A549 (cell line): ENCODE data around the gene HIVEP1.

Experiments used
- CHD2 ChIP-seq: fragments of 150-350 bp; IDR thresholded peaks from 2 replicates; pipeline ENCODE4 v1.6.1; 2014; ENCODE audit warnings: low read length; ENCODE audit not compliant: partially characterized antibody
- CHD4 ChIP-seq: fragments of 200-600 bp; sonication (generic); IDR thresholded peaks from 2 replicates; pipeline ENCODE4 v1.6.1; 2016; ENCODE audit warnings: antibody characterized with exemption, mild to moderate bottlenecking, borderline replicate concordance
- FOSB ChIP-seq: fragments of 250-450 bp; sonication (Bioruptor Pico); IDR thresholded peaks from 2 replicates; pipeline ENCODE4 v1.5.0; 2020; ENCODE audit warnings: mild to moderate bottlenecking, moderate library complexity
- MYC ChIP-seq: IDR thresholded peaks from 2 replicates; pipeline ENCODE4 v1.6.1; 2012; ENCODE audit warnings: mild to moderate bottlenecking, inconsistent platforms, low read length, improper control_type of control experiment, borderline replicate concordance
- POLR2A ChIP-seq: IDR thresholded peaks from 2 replicates; pipeline ENCODE4 v1.6.1; 2012; ENCODE audit warnings: mild to moderate bottlenecking, low read length
- USF2 ChIP-seq: fragments of 450-650 bp; IDR thresholded peaks from 2 replicates; pipeline ENCODE4 v1.6.1; 2014; ENCODE audit warnings: antibody characterized with exemption
- TF ChIP-seq, protein P1 (sequence below): fragments of >200 bp; sonication (Bioruptor Twin); formaldehyde crosslinking; IDR thresholded peaks from 3 replicates; pipeline ENCODE4 v1.5.1; 2016
- TF ChIP-seq, protein P2 (sequence below): fragments of >200 bp; sonication (Bioruptor Twin); formaldehyde crosslinking; IDR thresholded peaks from 3 replicates; pipeline ENCODE4 v1.6.1; 2016
- TF ChIP-seq, protein P3 (sequence below): IDR thresholded peaks from 2 replicates; pipeline ENCODE4 v1.6.1; 2012
- TF ChIP-seq, protein P4 (sequence below): fragments of 150-350 bp; IDR thresholded peaks from 2 replicates; pipeline ENCODE4 v1.6.1; 2014; ENCODE audit warnings: low read depth, mild to moderate bottlenecking, low read length

DNA sequence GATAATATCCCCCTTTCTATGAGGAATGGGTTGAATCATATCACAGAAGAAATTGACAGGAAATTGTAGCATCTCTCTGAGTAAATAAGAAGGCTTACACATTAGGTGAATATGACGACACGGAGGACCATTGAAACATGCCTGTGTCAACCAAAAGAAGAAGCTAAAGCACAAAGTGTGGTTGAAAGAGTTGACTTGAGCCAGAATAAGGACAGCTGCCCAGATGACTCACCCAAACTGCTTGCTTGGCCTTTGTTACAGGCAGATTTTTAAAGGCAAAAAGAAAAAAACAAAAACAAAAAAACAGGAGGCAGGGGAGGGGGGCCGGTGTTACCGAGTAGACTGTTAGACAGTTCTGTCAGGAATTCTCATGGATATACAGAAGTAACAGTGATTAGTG, 148.2 kb downstream of the HIVEP1 start:
- TF ChIP-seq, protein P1, sequence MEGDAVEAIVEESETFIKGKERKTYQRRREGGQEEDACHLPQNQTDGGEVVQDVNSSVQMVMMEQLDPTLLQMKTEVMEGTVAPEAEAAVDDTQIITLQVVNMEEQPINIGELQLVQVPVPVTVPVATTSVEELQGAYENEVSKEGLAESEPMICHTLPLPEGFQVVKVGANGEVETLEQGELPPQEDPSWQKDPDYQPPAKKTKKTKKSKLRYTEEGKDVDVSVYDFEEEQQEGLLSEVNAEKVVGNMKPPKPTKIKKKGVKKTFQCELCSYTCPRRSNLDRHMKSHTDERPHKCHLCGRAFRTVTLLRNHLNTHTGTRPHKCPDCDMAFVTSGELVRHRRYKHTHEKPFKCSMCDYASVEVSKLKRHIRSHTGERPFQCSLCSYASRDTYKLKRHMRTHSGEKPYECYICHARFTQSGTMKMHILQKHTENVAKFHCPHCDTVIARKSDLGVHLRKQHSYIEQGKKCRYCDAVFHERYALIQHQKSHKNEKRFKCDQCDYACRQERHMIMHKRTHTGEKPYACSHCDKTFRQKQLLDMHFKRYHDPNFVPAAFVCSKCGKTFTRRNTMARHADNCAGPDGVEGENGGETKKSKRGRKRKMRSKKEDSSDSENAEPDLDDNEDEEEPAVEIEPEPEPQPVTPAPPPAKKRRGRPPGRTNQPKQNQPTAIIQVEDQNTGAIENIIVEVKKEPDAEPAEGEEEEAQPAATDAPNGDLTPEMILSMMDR, result no peak
- TF ChIP-seq, protein P2, sequence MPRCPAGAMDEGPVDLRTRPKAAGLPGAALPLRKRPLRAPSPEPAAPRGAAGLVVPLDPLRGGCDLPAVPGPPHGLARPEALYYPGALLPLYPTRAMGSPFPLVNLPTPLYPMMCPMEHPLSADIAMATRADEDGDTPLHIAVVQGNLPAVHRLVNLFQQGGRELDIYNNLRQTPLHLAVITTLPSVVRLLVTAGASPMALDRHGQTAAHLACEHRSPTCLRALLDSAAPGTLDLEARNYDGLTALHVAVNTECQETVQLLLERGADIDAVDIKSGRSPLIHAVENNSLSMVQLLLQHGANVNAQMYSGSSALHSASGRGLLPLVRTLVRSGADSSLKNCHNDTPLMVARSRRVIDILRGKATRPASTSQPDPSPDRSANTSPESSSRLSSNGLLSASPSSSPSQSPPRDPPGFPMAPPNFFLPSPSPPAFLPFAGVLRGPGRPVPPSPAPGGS, result no peak
- no peak for TF ChIP-seq POLR2A
- TF ChIP-seq, protein P3, sequence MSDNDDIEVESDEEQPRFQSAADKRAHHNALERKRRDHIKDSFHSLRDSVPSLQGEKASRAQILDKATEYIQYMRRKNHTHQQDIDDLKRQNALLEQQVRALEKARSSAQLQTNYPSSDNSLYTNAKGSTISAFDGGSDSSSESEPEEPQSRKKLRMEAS, result no peak
- TF ChIP-seq FOSB, result no peak
- TF ChIP-seq CHD4, result no peak
- no peak for TF ChIP-seq MYC
- TF ChIP-seq, protein P4, sequence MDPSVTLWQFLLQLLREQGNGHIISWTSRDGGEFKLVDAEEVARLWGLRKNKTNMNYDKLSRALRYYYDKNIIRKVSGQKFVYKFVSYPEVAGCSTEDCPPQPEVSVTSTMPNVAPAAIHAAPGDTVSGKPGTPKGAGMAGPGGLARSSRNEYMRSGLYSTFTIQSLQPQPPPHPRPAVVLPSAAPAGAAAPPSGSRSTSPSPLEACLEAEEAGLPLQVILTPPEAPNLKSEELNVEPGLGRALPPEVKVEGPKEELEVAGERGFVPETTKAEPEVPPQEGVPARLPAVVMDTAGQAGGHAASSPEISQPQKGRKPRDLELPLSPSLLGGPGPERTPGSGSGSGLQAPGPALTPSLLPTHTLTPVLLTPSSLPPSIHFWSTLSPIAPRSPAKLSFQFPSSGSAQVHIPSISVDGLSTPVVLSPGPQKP, result no peak
- no peak for TF ChIP-seq CHD2
- no peak for TF ChIP-seq USF2
